Smooth muscle cell (in vitro differentiated cells): ENCODE results near the gene STARD3. TPM values are rescaled to one million over a fixed set of nuclear protein-coding genes. Genes with fewer than 3 reads are reported as not detected.

ENCODE experiments used
- DNase-seq: peaks from one replicate; lab custom pipeline; 2025; ENCODE audit not compliant: unreplicated experiment; lab: John Stamatoyannopoulos, UW
- H2AFZ ChIP-seq: fragments of 200-600 bp; sonication (generic); 2 replicates; pipeline ENCODE4 v1.6.0; 2016; ENCODE audit warnings: antibody characterized with exemption, low read depth, mild to moderate bottlenecking
- H3F3A ChIP-seq: fragments of 200-600 bp; sonication (generic); 2 replicates; pipeline ENCODE4 v1.6.0; 2017; ENCODE audit warnings: antibody characterized with exemption, low read depth
- H3K27ac ChIP-seq: fragments of 200-600 bp; sonication (generic); 2 replicates; pipeline ENCODE4 v1.5.1; 2016; ENCODE audit warnings: low read depth, mild to moderate bottlenecking
- H3K27me3 ChIP-seq: fragments of 200-600 bp; sonication (generic); 2 replicates; pipeline ENCODE4 v1.6.1; 2016; ENCODE audit warnings: low read depth, mild to moderate bottlenecking
- H3K36me3 ChIP-seq: fragments of 200-600 bp; sonication (generic); 2 replicates; pipeline ENCODE4 v1.5.1; 2016; ENCODE audit warnings: low read depth
- H3K4me1 ChIP-seq: fragments of 200-600 bp; sonication (generic); 2 replicates; pipeline ENCODE4 v1.5.1; 2016; ENCODE audit warnings: low read depth
- H3K4me2 ChIP-seq: fragments of 200-600 bp; sonication (generic); 2 replicates; pipeline ENCODE4 v1.6.0; 2016; ENCODE audit warnings: mild to moderate bottlenecking
- H3K4me3 ChIP-seq: fragments of 200-600 bp; sonication (generic); 2 replicates; pipeline ENCODE4 v1.5.1; 2016; ENCODE audit warnings: mild to moderate bottlenecking
- H3K79me2 ChIP-seq: fragments of 200-600 bp; sonication (generic); 2 replicates; pipeline ENCODE4 v1.6.0; 2016; ENCODE audit warnings: low read depth, mild to moderate bottlenecking
- H3K9ac ChIP-seq: fragments of 200-600 bp; sonication (generic); 2 replicates; pipeline ENCODE4 v1.6.0; 2016; ENCODE audit warnings: low read depth
- H3K9me3 ChIP-seq: fragments of 200-600 bp; sonication (generic); replicated peaks from 2 replicates; pipeline ENCODE4 v1.5.1; 2016; ENCODE audit warnings: low read depth
- H4K20me1 ChIP-seq: fragments of 200-600 bp; sonication (generic); 2 replicates; pipeline ENCODE4 v1.6.0; 2016; ENCODE audit warnings: low read depth
- WGBS: methylation state at CpG from one replicate; pipeline ENCODE4 v1.1.7; 2016; ENCODE audit warnings: low lambda C conversion rate; 5-methylcytosine and 5-hydroxymethylcytosine counted together
- polyA plus RNA-seq: library from polyadenylated mRNA; unstranded; fragments of >200 nt; fragmentation: Nextera tagmentation; extraction: Ambion mirVana; gene quantifications from 2 replicates; pipeline ENCODE4 v1.2.1, GENCODE V29; 2016
- total RNA-seq: library from RNA; depleted of rRNA; stranded (reverse); fragments of >200 nt; gene quantifications from 2 replicates; pipeline ENCODE4 v1.2.3, GENCODE V29; 2014
- TF ChIP-seq, protein P1 (sequence below): fragments of 200-600 bp; sonication (generic); IDR thresholded peaks from 2 replicates; pipeline ENCODE4 v1.5.1; 2017; ENCODE audit warnings: borderline replicate concordance, mild to moderate bottlenecking, antibody characterized with exemption; ENCODE audit not compliant: insufficient read depth, poor library complexity, severe bottlenecking

The STARD3 gene
- total and polyA plus RNA-seq, 2 experiments from 2014 or later: 37.5 to 53.3 TPM

DNA sequence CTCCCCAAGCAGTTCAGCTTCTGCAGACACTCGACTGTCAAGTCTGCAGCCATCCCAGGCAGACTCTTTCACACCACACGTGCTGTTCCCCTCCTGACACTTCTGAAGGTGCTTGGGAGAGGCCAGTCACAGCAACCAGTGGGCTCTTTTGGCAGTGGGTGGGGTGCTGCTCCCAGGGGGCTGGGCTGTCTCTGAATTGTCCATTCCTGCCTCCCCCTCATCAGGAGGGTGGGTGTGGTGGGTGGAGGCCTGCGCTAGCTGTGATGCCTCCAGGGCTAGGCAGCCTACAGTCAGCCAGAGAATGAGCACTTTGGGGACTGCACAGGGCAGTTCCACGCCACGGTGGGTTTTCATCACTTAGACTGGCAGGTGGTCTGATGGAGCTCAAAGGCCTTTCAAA lies 10.3 kb downstream of the STARD3 start:
- Histone ChIP-seq H3K9ac (no peak overlapping the region), H3K27me3 (no peaks in the 10 kb centered on the region), H3K4me3 (no peak overlapping the region), H3K27ac (no peak overlapping the region), H3K4me2 (no peak overlapping the region), H2AFZ (no peak overlapping the region), H3K36me3 (no peaks in the 10 kb centered on the region), H3K4me1 (peaks cover 13% of the 10 kb centered on the region), H4K20me1 (peaks cover 81% of the 10 kb centered on the region), H3F3A (no peaks in the 10 kb centered on the region), H3K79me2 (peaks cover 17% of the 10 kb centered on the region), H3K9me3 (no peaks in the 10 kb centered on the region)
- TF ChIP-seq, protein P1, sequence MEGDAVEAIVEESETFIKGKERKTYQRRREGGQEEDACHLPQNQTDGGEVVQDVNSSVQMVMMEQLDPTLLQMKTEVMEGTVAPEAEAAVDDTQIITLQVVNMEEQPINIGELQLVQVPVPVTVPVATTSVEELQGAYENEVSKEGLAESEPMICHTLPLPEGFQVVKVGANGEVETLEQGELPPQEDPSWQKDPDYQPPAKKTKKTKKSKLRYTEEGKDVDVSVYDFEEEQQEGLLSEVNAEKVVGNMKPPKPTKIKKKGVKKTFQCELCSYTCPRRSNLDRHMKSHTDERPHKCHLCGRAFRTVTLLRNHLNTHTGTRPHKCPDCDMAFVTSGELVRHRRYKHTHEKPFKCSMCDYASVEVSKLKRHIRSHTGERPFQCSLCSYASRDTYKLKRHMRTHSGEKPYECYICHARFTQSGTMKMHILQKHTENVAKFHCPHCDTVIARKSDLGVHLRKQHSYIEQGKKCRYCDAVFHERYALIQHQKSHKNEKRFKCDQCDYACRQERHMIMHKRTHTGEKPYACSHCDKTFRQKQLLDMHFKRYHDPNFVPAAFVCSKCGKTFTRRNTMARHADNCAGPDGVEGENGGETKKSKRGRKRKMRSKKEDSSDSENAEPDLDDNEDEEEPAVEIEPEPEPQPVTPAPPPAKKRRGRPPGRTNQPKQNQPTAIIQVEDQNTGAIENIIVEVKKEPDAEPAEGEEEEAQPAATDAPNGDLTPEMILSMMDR: no peak
- DNase-seq: no peak
- WGBS: 85% methylated on average over 5 of the region's 5 CpGs

DNA sequence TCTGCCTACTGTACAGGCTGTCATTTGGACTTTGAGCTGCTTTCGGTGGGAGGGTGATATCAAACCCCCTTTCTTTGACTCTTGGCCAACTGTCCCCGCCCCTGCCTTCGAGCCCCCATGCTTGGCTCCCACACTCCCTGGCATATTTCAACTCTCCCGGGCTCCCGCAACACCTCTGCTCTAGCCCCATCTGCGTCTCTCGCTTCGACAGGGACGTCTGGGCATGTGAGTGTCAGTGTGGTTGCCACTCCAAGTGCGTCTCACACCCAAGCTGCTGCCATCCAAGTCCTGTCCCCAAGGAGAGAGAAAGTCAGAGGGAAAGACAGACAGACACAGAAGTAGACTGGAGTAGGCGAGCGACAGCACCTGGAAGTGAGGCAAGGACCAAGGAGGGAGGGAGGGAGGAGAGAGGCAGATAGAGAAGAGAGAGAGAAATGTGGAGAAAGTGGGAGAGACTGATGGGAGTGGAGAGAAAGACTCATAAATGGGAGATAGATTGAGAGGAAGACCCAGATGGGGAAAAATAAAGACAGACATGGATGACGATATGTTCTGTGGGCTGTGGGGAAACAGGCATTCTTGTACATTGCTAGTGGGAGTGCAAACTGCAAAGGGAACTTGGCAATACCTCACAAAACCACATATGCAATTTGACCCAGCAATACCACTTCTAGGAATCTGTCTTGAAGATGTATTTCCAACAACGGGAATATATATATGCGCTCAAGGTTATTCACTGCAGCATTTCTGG lies 11.8 kb downstream of the STARD3 start:
- Histone ChIP-seq H3K9me3 (no peaks in the 10 kb centered on the region), H3K9ac (no peak overlapping the region), H3K4me1 (peaks cover 27% of the 10 kb centered on the region), H3K36me3 (no peaks in the 10 kb centered on the region), H4K20me1 (peaks cover 81% of the 10 kb centered on the region), H3K4me3 (no peak overlapping the region), H3K4me2 (no peak overlapping the region), H2AFZ (no peak overlapping the region), H3K79me2 (peaks cover 11% of the 10 kb centered on the region), H3F3A (no peaks in the 10 kb centered on the region), H3K27me3 (no peaks in the 10 kb centered on the region), H3K27ac (no peak overlapping the region)
- TF ChIP-seq, protein P1: no peak
- WGBS: 95% methylated on average over 15 of the region's 15 CpGs
- DNase-seq: no peak

DNA sequence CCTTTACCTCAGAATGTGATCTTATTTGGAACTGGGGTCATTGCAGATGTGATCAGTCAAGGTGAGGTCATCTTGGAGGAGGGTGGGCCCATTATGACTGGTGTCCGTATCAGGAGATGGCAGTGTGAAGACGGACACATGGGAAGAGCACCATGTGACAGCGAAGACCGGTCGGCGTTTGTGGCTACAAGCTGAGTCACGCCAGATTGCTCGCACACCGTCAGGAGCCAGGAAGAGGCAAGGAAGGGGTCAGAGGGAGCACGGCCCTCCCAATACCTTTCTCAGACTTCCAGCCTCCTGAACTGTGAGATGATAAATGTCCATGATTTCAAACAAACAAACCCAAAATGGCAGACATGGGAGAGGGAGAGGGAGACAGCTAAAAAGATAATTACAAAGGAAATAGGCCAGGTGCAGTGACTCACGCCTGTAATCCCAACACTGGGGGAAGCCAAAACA lies 13.2 kb downstream of the STARD3 start:
- Histone ChIP-seq H3K4me1 (peaks cover 23% of the 10 kb centered on the region), H3K4me2 (no peak overlapping the region), H3K79me2 (peaks cover 9% of the 10 kb centered on the region)

More for the DNA sequence above, 13.2 kb downstream of the STARD3 start:
- H2AFZ ChIP-seq: no peak overlapping the region
- peaks cover 81% of the 10 kb centered on the region for H4K20me1 ChIP-seq
- no peaks in the 10 kb centered on the region for H3K9me3 ChIP-seq
- DNase-seq: no peak
- TF ChIP-seq, protein P1: no peak
- H3F3A ChIP-seq: no peaks in the 10 kb centered on the region
- no peak overlapping the region for H3K4me3 ChIP-seq
- no peaks in the 10 kb centered on the region for H3K27me3 ChIP-seq
- no peaks in the 10 kb centered on the region for H3K36me3 ChIP-seq
- H3K9ac ChIP-seq: no peak overlapping the region
- 84% methylated on average over 11 of the region's 11 CpGs for WGBS
- H3K27ac ChIP-seq: no peak overlapping the region
